HL-60/S4 treated with phorbol 12-myristate 13-acetate at 8.2 ng/mL for 4 days and 3 days (cell line): ENCODE results near the gene WWP2.
"Not testable (repeated sequence)": the region's sequence is repeated elsewhere in the genome, so short reads cannot be mapped to it uniquely, and the experiment has no call there.

Experiments
- in situ Hi-C: fragments of 300-500 bp; cut with MboI; formaldehyde crosslinking; loops from 2 replicates; pipeline ENCODE4 v1.15.0; 2022; ENCODE audit warnings: low sequenced_read_pairs

The WWP2 gene

GRCh38 chr16:69745232-69745612 lies 16.9 kb upstream of the WWP2 start:
- in situ Hi-C loops: no loop called here

GRCh38 chr16:69745959-69746358 lies 16.2 kb upstream of the WWP2 start:
- in situ Hi-C loops: no loop called here

- in situ Hi-C loops: no loop called here
These were observed 15.0 kb upstream of the WWP2 start for GRCh38 chr16:69747115-69747514.

GRCh38 chr16:69748694-69749345 lies 13.3 kb upstream of the WWP2 start:
- in situ Hi-C loops: no loop called here

GRCh38 chr16:69754143-69754468 lies 8.0 kb upstream of the WWP2 start:
- in situ Hi-C loops: no loop called here

- in situ Hi-C loops: no loop called here
These were observed 7.4 kb upstream of the WWP2 start, which contains the start of gene NOB1 for GRCh38 chr16:69754469-69755310. NOB1 (minus strand) TSS chr16:69754926; CDS start chr16:69754910, 16 bp downstream.

- in situ Hi-C loops: no loop called here
These were observed 5.4 kb upstream of the WWP2 start for GRCh38 chr16:69756705-69757104.

- in situ Hi-C loops: not testable (repeated sequence)
These were observed 4.8 kb upstream of the WWP2 start for GRCh38 chr16:69757375-69757774.

- in situ Hi-C loops: no loop called here
These were observed 874 bp downstream of the WWP2 start for GRCh38 chr16:69762814-69763598.

GRCh38 chr16:69763599-69763942 lies 1.4 kb downstream of the WWP2 start:
- in situ Hi-C loops: no loop called here

GRCh38 chr16:69767459-69768229 lies 5.5 kb downstream of the WWP2 start:
- in situ Hi-C loops: no loop called here

- in situ Hi-C loops: no loop called here
These were observed 6.5 kb downstream of the WWP2 start for GRCh38 chr16:69768666-69769065.

- in situ Hi-C loops: no loop called here
These were observed 7.3 kb downstream of the WWP2 start for GRCh38 chr16:69769404-69769803.

GRCh38 chr16:69771651-69771967 lies 9.5 kb downstream of the WWP2 start:
- in situ Hi-C loops: no loop called here

- in situ Hi-C loops: no loop called here
These were observed 11.3 kb downstream of the WWP2 start for GRCh38 chr16:69773260-69773947.

GRCh38 chr16:69775563-69775962 lies 13.4 kb downstream of the WWP2 start:
- in situ Hi-C loops: no loop called here

GRCh38 chr16:69779724-69780123 lies 17.6 kb downstream of the WWP2 start:
- in situ Hi-C loops: no loop called here

- in situ Hi-C loops: no loop called here
These were observed 19.0 kb downstream of the WWP2 start for GRCh38 chr16:69781118-69781517.

- in situ Hi-C loops: no loop called here
These were observed 22.5 kb downstream of the WWP2 start for GRCh38 chr16:69784586-69784985.

- in situ Hi-C loops: no loop called here
These were observed 25.8 kb downstream of the WWP2 start for GRCh38 chr16:69787883-69788282.
